ENCODE results near the gene CALCOCO1.

GRCh38 chr12:53719649-53720048, 7.6 kb downstream of the CALCOCO1 start:
- TF ChIP-seq POLR2A (IDR thresholded peaks at IDR 0.05): no peak
- no peak for TF ChIP-seq CTCF (IDR thresholded peaks at IDR 0.05)

Data from thyroid gland (tissue), 4 donors.